Upper lobe of right lung (tissue), 1 donor: ENCODE measurements around the gene EGFL8. TPM values are rescaled to one million over a fixed set of nuclear protein-coding genes. Genes with fewer than 3 reads are reported as not detected.

Experiments
- ATAC-seq: fragments of 200-7000 bp; cut with Tn5 transposase; one replicate; pipeline ENCODE4 v1.9.1; 2020; ENCODE audit warnings: mild to moderate bottlenecking, moderate library complexity
- DNase-seq: peaks from one replicate; pipeline ENCODE4 v3.0.0-alpha.2; 2020
- H3K27ac ChIP-seq: fragments of 200-600 bp; one replicate; pipeline ENCODE4 v1.8.0; 2022
- H3K27me3 ChIP-seq: fragments of 200-600 bp; one replicate; pipeline ENCODE4 v1.8.0; 2022; ENCODE audit warnings: mild to moderate bottlenecking
- H3K36me3 ChIP-seq: fragments of 200-600 bp; one replicate; pipeline ENCODE4 v1.8.0; 2022
- H3K4me1 ChIP-seq: fragments of 200-600 bp; one replicate; pipeline ENCODE4 v1.8.0; 2022
- H3K4me3 ChIP-seq: fragments of 200-600 bp; one replicate; pipeline ENCODE4 v1.8.0; 2022; ENCODE audit warnings: mild to moderate bottlenecking
- H3K9me3 ChIP-seq: fragments of 200-600 bp; one replicate; pipeline ENCODE4 v1.8.0; 2022
- intact Hi-C: fragments of 100-400 bp; cut with DNase I; formaldehyde crosslinking; loops from one replicate; pipeline ENCODE4 v1.11.0; 2022
- total RNA-seq: library from RNA; stranded (reverse); fragmentation: NEBNext Ultra II Directional; extraction: Animal tissue kit (Norgen Biotek cat#: 25700); gene quantifications from one replicate; pipeline ENCODE4 v1.2.1, GENCODE V29; 2021
- TF ChIP-seq, protein P1 (sequence below): fragments of 200-600 bp; IDR thresholded peaks from one replicate; pipeline ENCODE4 v1.8.0; 2022; ENCODE audit warnings: antibody characterized with exemption
- donor health status: DM: no; HTN: yes; CAD: no; lungs with severe emphysema.

EGFL8 gene
- total RNA-seq, 1 donor from 2014 or later: 14.5 TPM

DNA sequence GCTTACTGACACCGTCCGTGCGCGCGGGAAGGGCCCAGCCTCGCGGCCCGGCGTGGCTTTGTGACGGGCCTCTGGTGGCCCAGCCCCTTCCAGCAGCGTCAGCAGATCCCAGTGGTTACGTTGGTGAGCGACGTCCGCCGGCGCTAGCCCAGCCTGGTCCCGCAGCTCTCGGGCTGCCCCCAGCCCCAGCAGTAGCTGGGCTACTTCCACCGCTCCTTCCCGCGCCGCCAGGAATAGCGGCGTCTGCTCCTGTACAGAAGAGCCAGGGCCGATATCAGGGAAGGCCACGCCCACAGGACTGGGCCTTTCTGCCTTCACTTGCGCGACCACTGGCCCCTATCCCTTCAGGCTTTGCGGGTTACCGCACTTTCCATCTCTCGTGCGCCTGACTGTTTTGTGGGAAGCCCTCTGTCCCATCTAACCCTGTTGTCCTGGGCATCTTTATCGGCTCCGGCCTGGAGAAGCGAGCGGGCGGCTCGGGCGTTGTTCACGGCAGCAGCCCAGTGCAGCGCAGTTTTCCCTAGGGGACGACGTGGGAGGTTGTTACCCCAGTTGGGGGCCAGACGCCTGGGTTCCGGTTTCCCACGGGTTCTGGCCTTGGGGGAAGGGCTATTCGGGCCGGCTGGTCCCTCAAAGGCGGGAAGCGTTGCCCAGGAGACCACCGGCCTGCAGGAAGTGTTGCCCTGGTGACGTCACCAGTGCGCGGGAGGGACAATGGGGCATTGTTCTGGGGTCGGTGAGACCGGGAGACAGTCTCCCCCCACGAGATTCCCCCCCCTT lies 31.7 kb downstream of the EGFL8 start:
- Histone ChIP-seq H3K27ac (peak overlapping the region; percentile 100), H3K4me3 (peak overlapping the region; percentile 86), H3K36me3 (no peaks in the 10 kb centered on the region), H3K4me1 (peaks cover 37% of the 10 kb centered on the region), H3K27me3 (no peaks in the 10 kb centered on the region), H3K9me3 (no peaks in the 10 kb centered on the region)
- DNase-seq (peak; percentile 93), ATAC-seq (peak; percentile 6)
- TF ChIP-seq, protein P1, sequence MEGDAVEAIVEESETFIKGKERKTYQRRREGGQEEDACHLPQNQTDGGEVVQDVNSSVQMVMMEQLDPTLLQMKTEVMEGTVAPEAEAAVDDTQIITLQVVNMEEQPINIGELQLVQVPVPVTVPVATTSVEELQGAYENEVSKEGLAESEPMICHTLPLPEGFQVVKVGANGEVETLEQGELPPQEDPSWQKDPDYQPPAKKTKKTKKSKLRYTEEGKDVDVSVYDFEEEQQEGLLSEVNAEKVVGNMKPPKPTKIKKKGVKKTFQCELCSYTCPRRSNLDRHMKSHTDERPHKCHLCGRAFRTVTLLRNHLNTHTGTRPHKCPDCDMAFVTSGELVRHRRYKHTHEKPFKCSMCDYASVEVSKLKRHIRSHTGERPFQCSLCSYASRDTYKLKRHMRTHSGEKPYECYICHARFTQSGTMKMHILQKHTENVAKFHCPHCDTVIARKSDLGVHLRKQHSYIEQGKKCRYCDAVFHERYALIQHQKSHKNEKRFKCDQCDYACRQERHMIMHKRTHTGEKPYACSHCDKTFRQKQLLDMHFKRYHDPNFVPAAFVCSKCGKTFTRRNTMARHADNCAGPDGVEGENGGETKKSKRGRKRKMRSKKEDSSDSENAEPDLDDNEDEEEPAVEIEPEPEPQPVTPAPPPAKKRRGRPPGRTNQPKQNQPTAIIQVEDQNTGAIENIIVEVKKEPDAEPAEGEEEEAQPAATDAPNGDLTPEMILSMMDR: peak; percentile 4
- intact Hi-C loops: no loop called here

DNA sequence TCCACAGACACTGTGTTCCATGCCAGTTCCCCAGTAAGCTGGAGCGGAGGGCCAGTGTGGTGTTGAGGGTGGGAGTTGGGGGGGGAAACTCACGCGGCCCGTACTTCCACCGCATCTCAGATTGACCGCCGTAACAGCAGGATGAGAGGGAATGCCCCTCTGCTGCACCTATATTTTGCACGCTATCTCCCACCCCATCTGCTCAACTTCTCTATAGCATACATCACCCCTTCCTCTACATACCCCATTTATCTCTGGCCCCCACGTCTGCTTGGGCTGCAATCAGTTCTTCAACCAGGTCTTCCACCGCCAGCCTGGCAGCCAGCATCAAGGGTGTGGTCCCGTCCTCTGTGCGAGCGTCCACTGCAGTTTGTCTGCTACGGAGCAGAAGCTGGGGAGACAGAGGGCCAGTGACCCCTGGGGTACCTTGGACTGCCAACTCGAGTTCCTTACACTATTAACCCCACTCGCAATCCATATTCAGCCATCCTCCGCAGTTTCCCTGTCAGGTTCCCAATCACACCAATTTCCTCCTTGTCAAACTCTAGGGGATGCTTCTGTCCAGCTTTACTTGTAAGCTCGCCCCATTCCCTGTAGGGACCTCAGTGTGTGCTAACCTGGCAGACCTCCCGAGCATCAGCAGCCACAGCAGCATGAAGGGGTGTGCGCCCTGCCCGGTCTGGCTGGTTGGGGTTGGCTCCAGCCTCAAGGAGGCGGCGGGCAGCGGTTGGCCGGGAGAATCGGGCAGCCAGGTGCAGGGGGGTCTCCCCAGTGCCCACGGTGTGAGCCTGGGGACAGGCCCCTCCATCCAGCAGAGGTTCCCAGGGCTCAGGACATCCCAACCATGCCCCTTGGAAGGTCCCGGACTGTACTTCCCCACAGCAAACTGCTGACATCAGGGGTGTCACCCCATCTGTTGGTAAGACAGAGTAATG lies 32.6 kb downstream of the EGFL8 start:
- no peaks in the 10 kb centered on the region for H3K27me3 ChIP-seq
- DNase-seq (peak; percentile 70), ATAC-seq (no peak)
- no peaks in the 10 kb centered on the region for H3K36me3 ChIP-seq
- H3K4me1 ChIP-seq: peaks cover 32% of the 10 kb centered on the region
- TF ChIP-seq, protein P1: peak; percentile 8
- intact Hi-C loops: no loop called here
- peak overlapping the region; percentile 100 for H3K27ac ChIP-seq
- no peaks in the 10 kb centered on the region for H3K9me3 ChIP-seq
- H3K4me3 ChIP-seq: peak overlapping the region; percentile 86

DNA sequence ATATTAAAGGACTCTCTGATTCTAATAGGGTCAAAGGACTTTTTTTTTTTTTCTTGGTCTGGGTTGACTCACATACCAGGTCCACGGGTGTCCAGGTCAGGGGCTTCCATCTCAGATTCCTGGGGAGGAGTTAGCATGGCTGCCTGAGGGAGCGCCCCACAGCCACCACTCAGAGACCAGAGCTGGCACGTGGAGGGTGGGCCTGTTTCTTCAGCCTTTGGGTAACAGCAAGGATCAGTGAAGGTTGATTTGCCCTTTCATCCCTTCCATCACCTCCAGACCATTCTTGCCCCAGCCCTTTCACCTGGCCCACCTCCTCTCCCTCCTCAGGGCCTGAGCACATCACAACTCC lies 33.9 kb downstream of the EGFL8 start:
- H3K27ac ChIP-seq: no peak overlapping the region
- H3K27me3 ChIP-seq: no peaks in the 10 kb centered on the region
- TF ChIP-seq, protein P1: no peak
- H3K9me3 ChIP-seq: no peaks in the 10 kb centered on the region
- DNase-seq: no peak
- intact Hi-C loops: no loop called here
- ATAC-seq: no peak
- no peak overlapping the region for H3K4me3 ChIP-seq
- H3K36me3 ChIP-seq: no peaks in the 10 kb centered on the region
- peaks cover 28% of the 10 kb centered on the region for H3K4me1 ChIP-seq

- no peak for ATAC-seq
- peak; percentile 61 for DNase-seq
- intact Hi-C loops: no loop called here
- TF ChIP-seq, protein P1: no peak
- no peak overlapping the region for H3K4me3 ChIP-seq
- H3K4me1 ChIP-seq: peaks cover 23% of the 10 kb centered on the region
- no peak overlapping the region for H3K27ac ChIP-seq
- H3K36me3 ChIP-seq: no peaks in the 10 kb centered on the region
- H3K9me3 ChIP-seq: no peaks in the 10 kb centered on the region
- no peaks in the 10 kb centered on the region for H3K27me3 ChIP-seq
These were observed 34.5 kb downstream of the EGFL8 start for GRCh38 chr6:32198866-32199265.

- intact Hi-C loops: no loop called here
- Histone ChIP-seq H3K36me3 (no peaks in the 10 kb centered on the region), H3K4me3 (no peak overlapping the region), H3K9me3 (no peaks in the 10 kb centered on the region), H3K27me3 (no peaks in the 10 kb centered on the region), H3K4me1 (peaks cover 11% of the 10 kb centered on the region), H3K27ac (no peak overlapping the region)
- TF ChIP-seq, protein P1: no peak
- DNase-seq (no peak), ATAC-seq (no peak)
These were observed 36.5 kb downstream of the EGFL8 start for GRCh38 chr6:32200711-32201475.
